Fibroblast of pulmonary artery (primary cell): ENCODE data around the gene HNRNPLL.

Experiments used
- DNase-seq: peaks from one replicate; pipeline ENCODE4 v3.0.0-alpha.2; 2010; ENCODE audit warnings: low read depth
- H3K4me3 ChIP-seq: replicated peaks from 2 replicates; pipeline ENCODE4 v1.5.1; 2011; ENCODE audit warnings: low read depth, mild to moderate bottlenecking, control low read depth, low read length, moderate library complexity
- TF ChIP-seq, protein P1 (sequence below): IDR thresholded peaks from 2 replicates; pipeline ENCODE4 v1.5.1; 2011; ENCODE audit warnings: mild to moderate bottlenecking, control low read depth, low read length, inconsistent platforms; ENCODE audit errors: missing control alignments

The HNRNPLL gene

DNA sequence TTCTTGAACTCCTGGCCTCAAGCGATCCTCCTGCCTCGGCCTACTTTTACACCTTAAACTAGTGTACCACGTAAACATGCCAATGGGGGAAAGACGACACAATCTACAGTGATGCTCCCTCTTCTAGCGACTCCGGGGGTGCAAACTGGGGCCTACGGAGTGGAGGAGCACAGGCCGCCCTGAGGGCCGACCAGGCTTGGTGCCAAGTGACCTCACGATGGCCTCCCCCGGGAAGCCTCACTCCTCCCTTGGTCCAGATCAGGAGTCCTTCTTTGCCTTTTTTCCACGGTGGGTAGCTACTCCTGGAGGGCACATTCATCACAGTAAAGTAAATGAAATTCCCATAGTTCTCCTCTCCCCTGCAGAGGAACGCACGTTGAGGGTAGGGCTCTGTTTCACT, 73.5 kb downstream of the HNRNPLL start:
- H3K4me3 ChIP-seq, result no peak overlapping the region
- no peak for DNase-seq
- TF ChIP-seq, protein P1, sequence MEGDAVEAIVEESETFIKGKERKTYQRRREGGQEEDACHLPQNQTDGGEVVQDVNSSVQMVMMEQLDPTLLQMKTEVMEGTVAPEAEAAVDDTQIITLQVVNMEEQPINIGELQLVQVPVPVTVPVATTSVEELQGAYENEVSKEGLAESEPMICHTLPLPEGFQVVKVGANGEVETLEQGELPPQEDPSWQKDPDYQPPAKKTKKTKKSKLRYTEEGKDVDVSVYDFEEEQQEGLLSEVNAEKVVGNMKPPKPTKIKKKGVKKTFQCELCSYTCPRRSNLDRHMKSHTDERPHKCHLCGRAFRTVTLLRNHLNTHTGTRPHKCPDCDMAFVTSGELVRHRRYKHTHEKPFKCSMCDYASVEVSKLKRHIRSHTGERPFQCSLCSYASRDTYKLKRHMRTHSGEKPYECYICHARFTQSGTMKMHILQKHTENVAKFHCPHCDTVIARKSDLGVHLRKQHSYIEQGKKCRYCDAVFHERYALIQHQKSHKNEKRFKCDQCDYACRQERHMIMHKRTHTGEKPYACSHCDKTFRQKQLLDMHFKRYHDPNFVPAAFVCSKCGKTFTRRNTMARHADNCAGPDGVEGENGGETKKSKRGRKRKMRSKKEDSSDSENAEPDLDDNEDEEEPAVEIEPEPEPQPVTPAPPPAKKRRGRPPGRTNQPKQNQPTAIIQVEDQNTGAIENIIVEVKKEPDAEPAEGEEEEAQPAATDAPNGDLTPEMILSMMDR, result no peak

DNA sequence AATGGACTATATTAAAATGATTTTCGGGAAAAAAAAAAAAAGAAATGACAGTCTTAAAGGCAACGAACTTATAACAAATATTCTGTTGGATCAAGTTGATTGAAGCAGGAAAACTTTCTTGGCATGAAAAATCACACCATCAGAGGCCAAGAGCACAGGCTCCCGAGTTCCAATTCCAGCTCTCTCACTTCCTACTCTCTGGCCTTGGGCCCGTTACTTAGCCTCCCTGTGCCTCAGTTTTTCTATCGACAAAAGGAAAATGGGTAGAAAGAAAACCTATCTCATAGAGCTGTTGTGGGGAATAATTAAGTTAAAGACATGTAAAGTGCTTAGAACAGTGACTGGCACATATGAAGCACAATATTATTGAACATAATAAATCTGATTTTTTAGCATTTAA, 74.2 kb downstream of the HNRNPLL start:
- H3K4me3 ChIP-seq, result peak overlapping the region; percentile 47
- TF ChIP-seq, protein P1, result no peak
- no peak for DNase-seq

DNA sequence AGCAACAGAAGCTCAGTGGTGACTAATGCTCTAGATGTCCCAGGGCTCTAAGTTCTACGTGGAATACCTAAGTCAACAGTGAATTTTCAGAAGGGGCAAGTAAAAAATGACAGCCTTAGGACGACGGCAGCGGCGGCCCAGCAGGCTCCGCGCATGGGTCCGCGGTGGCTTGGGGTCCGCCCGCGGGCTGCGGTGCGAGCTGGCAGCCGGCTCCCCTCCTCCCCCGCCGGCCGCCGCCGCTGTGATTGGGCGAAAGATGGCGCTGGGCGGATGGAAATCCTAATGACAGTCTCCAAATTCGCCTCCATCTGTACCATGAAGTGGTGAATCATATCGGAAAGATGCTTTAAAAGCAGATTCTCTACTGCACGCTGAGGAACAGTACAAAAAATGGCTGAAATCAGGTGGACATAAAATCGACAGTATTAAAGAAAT, 74.7 kb downstream of the HNRNPLL start:
- DNase-seq, result peak; percentile 61
- H3K4me3 ChIP-seq, result peak overlapping the region; percentile 47
- TF ChIP-seq, protein P1, result no peak

DNA sequence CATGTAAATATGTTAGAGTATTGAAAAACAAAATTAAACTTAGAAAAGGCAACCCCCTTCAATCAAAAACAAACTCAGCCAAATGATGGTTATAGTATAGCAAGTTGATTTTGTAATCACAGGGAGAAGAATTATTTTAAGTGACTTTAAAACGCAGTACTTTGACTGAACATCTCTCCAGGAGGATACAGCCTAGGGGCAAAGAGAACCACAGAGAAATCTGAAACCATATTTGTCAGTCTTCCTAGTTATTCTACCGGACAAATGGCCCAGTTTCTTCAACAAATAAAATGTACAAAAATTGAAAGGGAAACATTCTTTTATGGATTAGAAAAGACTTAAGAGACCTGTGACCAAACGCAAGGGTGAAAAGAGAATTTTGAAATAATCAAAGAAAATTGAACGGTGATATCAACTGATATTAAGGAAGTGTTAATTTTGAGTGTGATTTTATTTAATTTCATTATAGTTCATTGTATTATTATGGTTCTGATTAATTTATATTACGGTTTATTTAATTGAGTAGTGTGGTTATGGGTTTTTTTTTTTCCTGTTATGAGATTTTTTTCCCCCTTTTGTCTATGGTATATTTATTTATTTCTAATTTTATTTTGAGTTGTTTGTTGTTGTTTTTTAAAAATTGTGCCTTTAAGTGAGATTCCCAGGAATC, 75.3 kb downstream of the HNRNPLL start:
- peak overlapping the region; percentile 47 for H3K4me3 ChIP-seq
- TF ChIP-seq, protein P1, result no peak
- DNase-seq, result no peak

DNA sequence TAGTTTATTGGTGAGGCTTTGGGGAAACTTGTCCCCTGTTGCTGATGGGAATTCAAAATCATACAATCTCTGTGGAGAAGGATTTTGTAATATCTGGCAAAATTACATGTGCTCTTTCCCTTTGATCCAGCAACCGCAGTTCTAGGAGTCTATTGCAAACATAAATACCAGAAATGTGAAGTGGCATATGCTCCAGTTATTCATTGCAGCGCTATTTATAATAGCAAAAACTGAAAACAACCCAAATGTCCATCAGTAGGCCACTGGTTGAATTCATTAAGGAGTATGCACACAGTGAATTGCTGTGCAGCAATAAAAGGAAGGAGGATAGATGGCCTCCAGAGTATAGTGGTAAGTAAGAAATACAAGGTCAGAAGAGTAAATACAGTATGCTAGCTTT, 76.5 kb downstream of the HNRNPLL start:
- DNase-seq, result peak; percentile 57
- TF ChIP-seq, protein P1, result no peak
- H3K4me3 ChIP-seq, result no peak overlapping the region

DNA sequence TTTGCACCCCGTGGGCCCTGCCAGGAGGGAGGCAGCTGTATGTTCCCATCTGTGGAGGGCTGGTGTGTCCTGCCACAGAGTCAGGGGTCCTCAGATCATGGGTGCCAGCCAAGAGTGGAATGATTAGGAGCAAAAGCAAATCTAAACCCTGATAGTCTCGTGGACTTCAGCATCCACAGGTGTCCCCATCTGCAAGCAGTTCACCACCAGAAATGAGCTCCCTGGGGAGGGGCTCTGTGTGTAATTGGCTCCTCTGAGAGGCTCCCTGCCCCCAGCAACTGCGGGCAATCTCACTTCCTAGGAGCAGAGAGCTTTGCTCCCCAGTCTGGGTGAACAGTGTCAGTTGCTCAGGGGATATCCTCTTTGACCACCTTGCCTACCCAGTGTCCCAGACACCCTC, 78.1 kb downstream of the HNRNPLL start:
- no peak overlapping the region for H3K4me3 ChIP-seq
- DNase-seq, result no peak
- TF ChIP-seq, protein P1, result no peak
